SK-N-SH (cell line): ENCODE measurements around the gene GMNN. TPM values are rescaled to one million over a fixed set of nuclear protein-coding genes. Genes with fewer than 3 reads are reported as not detected.

ENCODE experiments used
- CTCF ChIA-PET: fragments of 300-600, 350-600 bp; formaldehyde crosslinking; extraction: SDS; loops from one replicate; lab custom pipeline; 2021; lab: Yijun Ruan, JAX
- POLR2A ChIA-PET: fragments of 350-600 bp; sonication (Branson Sonifier 250); formaldehyde crosslinking; extraction: SDS; loops from one replicate; lab custom pipeline; 2020; ENCODE audit warnings: antibody characterized with exemption, inconsistent platforms; lab: Yijun Ruan, JAX
- DNase-seq: peaks from one replicate; pipeline ENCODE4 v3.0.0; 2012
- H2AFZ ChIP-seq: fragments of 200-600 bp; sonication (generic); 2 replicates; pipeline ENCODE4 v1.8.1; 2016; ENCODE audit warnings: antibody characterized with exemption, mild to moderate bottlenecking, low read depth
- H3F3A ChIP-seq: fragments of 200-600 bp; sonication (generic); replicated peaks from 2 replicates; pipeline ENCODE3; 2016; ENCODE audit warnings: antibody characterized with exemption, mild to moderate bottlenecking; ENCODE audit not compliant: insufficient read depth
- H3K27ac ChIP-seq, 2 experiments: fragments of 200-500 bp in 1 of 2; fragments of 200-600 bp in 1 of 2; sonication (Bioruptor generic) in 1 of 2; sonication (generic), shearing (Covaris generic) in 1 of 2; 2 replicates each; pipeline versions ENCODE4 v1.5.1 to v1.6.1; 2014 to 2016; ENCODE audit warnings: low read depth in 2 of 2, inconsistent platforms in 1 of 2, low read length in 1 of 2, mild to moderate bottlenecking in 1 of 2, mixed read lengths in 1 of 2
- H3K27me3 ChIP-seq: fragments of 200-600 bp; sonication (generic), shearing (Covaris generic); 2 replicates; pipeline ENCODE4 v1.6.1; 2016; ENCODE audit warnings: mixed run types; ENCODE audit not compliant: insufficient read depth
- H3K36me3 ChIP-seq, 2 experiments: fragments of 200-500 bp in 1 of 2; fragments of 200-600 bp in 1 of 2; sonication (Bioruptor generic) in 1 of 2; sonication (generic) in 1 of 2; replicated peaks in 1 of 2; 2 replicates each; pipeline versions ENCODE3 to v1.5.1; 2014 to 2016; ENCODE audit warnings: low read length in 1 of 2, mild to moderate bottlenecking in 1 of 2; ENCODE audit not compliant: insufficient read depth in 2 of 2, control insufficient read depth in 1 of 2
- H3K4me1 ChIP-seq, 2 experiments: fragments of 200-500 bp in 1 of 2; fragments of 200-600 bp in 1 of 2; sonication (Bioruptor generic) in 1 of 2; sonication (generic), shearing (Covaris generic) in 1 of 2; 2 replicates each; pipeline versions ENCODE4 v1.5.1 to v1.6.1; 2014 to 2016; ENCODE audit warnings: low read depth in 1 of 2, low read length in 1 of 2, mixed run types in 1 of 2; ENCODE audit not compliant: insufficient read depth in 2 of 2, control insufficient read depth in 1 of 2
- H3K4me2 ChIP-seq: fragments of 200-600 bp; sonication (generic), shearing (Covaris generic); 2 replicates; pipeline ENCODE4 v1.6.1; 2017; ENCODE audit warnings: mixed run types
- H3K4me3 ChIP-seq, 2 experiments: fragments of 200-500 bp in 1 of 2; fragments of 200-600 bp in 1 of 2; sonication (Bioruptor generic) in 1 of 2; sonication (generic), shearing (Covaris generic) in 1 of 2; 2 replicates each; pipeline versions ENCODE4 v1.5.1 to v1.8.1; 2014 to 2016; ENCODE audit warnings: low read depth in 2 of 2, inconsistent platforms in 1 of 2, low read length in 1 of 2, mild to moderate bottlenecking in 1 of 2, mixed read lengths in 1 of 2, moderate library complexity in 1 of 2
- H3K79me2 ChIP-seq: fragments of 200-600 bp; sonication (generic); 2 replicates; pipeline ENCODE4 v1.8.1; 2017; ENCODE audit warnings: mild to moderate bottlenecking; ENCODE audit not compliant: insufficient read depth
- H3K9ac ChIP-seq: fragments of 200-600 bp; sonication (generic); 2 replicates; pipeline ENCODE4 v1.6.1; 2017; ENCODE audit warnings: mixed run types
- H3K9me2 ChIP-seq: fragments of 200-600 bp; sonication (generic); 2 replicates; pipeline ENCODE4 v1.6.1; 2017; ENCODE audit warnings: mixed run types
- H3K9me3 ChIP-seq: fragments of 200-600 bp; sonication (generic); 2 replicates; pipeline ENCODE4 v1.6.1; 2017; ENCODE audit warnings: mixed run types, mild to moderate bottlenecking, moderate library complexity
- H4K20me1 ChIP-seq: fragments of 200-600 bp; sonication (generic); 2 replicates; pipeline ENCODE4 v1.6.1; 2017; ENCODE audit warnings: mild to moderate bottlenecking, mixed run types; ENCODE audit not compliant: insufficient read depth
- CHD2 ChIP-seq: fragments of 150-350 bp; IDR thresholded peaks from 2 replicates; pipeline ENCODE4 v1.6.1; 2018; ENCODE audit warnings: low read length; ENCODE audit not compliant: partially characterized antibody
- CTCF ChIP-seq: fragments of 200-600 bp; sonication (generic); IDR thresholded peaks from 2 replicates; pipeline ENCODE4 v1.6.1; 2017; ENCODE audit warnings: antibody characterized with exemption, mild to moderate bottlenecking, moderate library complexity
- ELF1 ChIP-seq: IDR thresholded peaks from 2 replicates; pipeline ENCODE4 v1.4.0; 2012
- EP300 ChIP-seq, 2 experiments: IDR thresholded peaks; 2 replicates each; pipeline versions ENCODE4 v1.4.0 to v1.6.1; 2012; ENCODE audit warnings: borderline replicate concordance in 1 of 2, low read depth in 1 of 2, low read length in 1 of 2
- FOXJ3 ChIP-seq: sonication (generic); formaldehyde crosslinking; IDR thresholded peaks from 2 replicates; pipeline ENCODE4 v1.5.1; 2020; ENCODE audit warnings: mild to moderate bottlenecking, missing genetic modification reagents
- GATA2 ChIP-seq: sonication (generic); formaldehyde crosslinking; IDR thresholded peaks from 2 replicates; pipeline ENCODE4 v1.5.0; 2020; ENCODE audit warnings: mild to moderate bottlenecking, missing genetic modification reagents
- MAX ChIP-seq: IDR thresholded peaks from 2 replicates; pipeline ENCODE4 v1.4.0; 2012; ENCODE audit warnings: low read depth
- MEF2A ChIP-seq: IDR thresholded peaks from 2 replicates; pipeline ENCODE4 v1.4.0; 2012; ENCODE audit warnings: low read depth, borderline replicate concordance
- MXI1 ChIP-seq: IDR thresholded peaks from 2 replicates; pipeline ENCODE4 v1.6.1; 2012; ENCODE audit warnings: mild to moderate bottlenecking, low read depth, low read length, improper control_type of control experiment
- NFIC ChIP-seq: IDR thresholded peaks from 2 replicates; pipeline ENCODE4 v1.4.0; 2012; ENCODE audit warnings: borderline replicate concordance
- PBX3 ChIP-seq: IDR thresholded peaks from 2 replicates; pipeline ENCODE4; 2012
- RAD21 ChIP-seq: IDR thresholded peaks from 2 replicates; pipeline ENCODE4 v1.6.1; 2012; ENCODE audit warnings: mild to moderate bottlenecking, low read length
- RCOR1 ChIP-seq: fragments of 150-350 bp; IDR thresholded peaks from 2 replicates; pipeline ENCODE4 v1.6.1; 2017; ENCODE audit warnings: antibody characterized with exemption, low read length
- RFX5 ChIP-seq: IDR thresholded peaks from 2 replicates; pipeline ENCODE4 v1.6.1; 2012; ENCODE audit warnings: mild to moderate bottlenecking, improper control_type of control experiment, low read length
- SIN3A ChIP-seq: IDR thresholded peaks from 2 replicates; pipeline ENCODE4 v1.6.1; 2012; ENCODE audit warnings: low read depth, mild to moderate bottlenecking, low read length, moderate library complexity, borderline replicate concordance
- SMC3 ChIP-seq: IDR thresholded peaks from 2 replicates; pipeline ENCODE4 v1.6.1; 2012; ENCODE audit warnings: low read depth, low read length, improper control_type of control experiment
- TCF12 ChIP-seq: IDR thresholded peaks from 2 replicates; pipeline ENCODE4 v1.4.0; 2012
- TEAD4 ChIP-seq: IDR thresholded peaks from 2 replicates; pipeline ENCODE4 v1.4.0; 2012; ENCODE audit warnings: mild to moderate bottlenecking, borderline replicate concordance; ENCODE audit not compliant: insufficient read depth
- USF1 ChIP-seq: IDR thresholded peaks from 2 replicates; pipeline ENCODE4 v1.4.0; 2012; ENCODE audit warnings: low read depth, borderline replicate concordance
- USF2 ChIP-seq: fragments of 150-350 bp; IDR thresholded peaks from 2 replicates; pipeline ENCODE4 v1.6.1; 2017; ENCODE audit warnings: antibody characterized with exemption, low read length, low read depth, borderline replicate concordance
- YY1 ChIP-seq: IDR thresholded peaks from 2 replicates; pipeline ENCODE4 v1.4.0; 2012; ENCODE audit warnings: low read depth, mild to moderate bottlenecking
- WGBS: methylation state at CpG from one replicate; pipeline ENCODE4 v1.1.6; 2017; ENCODE audit warnings: low lambda C conversion rate; 5-methylcytosine and 5-hydroxymethylcytosine counted together
- polyA plus RNA-seq, 3 experiments: library from polyadenylated mRNA; depleted of rRNA; stranded (reverse); fragments of >200 nt; gene quantifications; 2 replicates each; pipeline ENCODE4 v1.2.3, GENCODE V29; 2012

GMNN gene
- polyA plus RNA-seq, 1 of the 3 experiments (the other 2 are of a cell fraction) = 16.8 TPM

GRCh38 chr6:24822696-24823095 lies 48.0 kb downstream of the GMNN start:
- no peak for DNase-seq
- no peak overlapping the region for H3K4me3 ChIP-seq
- no peak overlapping the region for H3K9ac ChIP-seq
- H2AFZ ChIP-seq = no peak overlapping the region
- H3K4me2 ChIP-seq = no peak overlapping the region
- no peaks in the 10 kb centered on the region for H3K79me2 ChIP-seq
- CTCF ChIA-PET = interaction anchor here (0.6 kb wide), 1 partner anchor 34 kb away, joined by 3 read pairs; no protein-coding TSS in a partner anchor
- no peak overlapping the region for H3K27ac ChIP-seq
- no peaks in the 10 kb centered on the region for H3K9me3 ChIP-seq
- 94% methylated on average over 6 of the region's 6 CpGs for WGBS
- TF ChIP-seq USF2 (no peak), NFIC (no peak), TCF12 (no peak), YY1 (no peak), MEF2A (no peak), RAD21 (no peak), CHD2 (no peak), RFX5 (no peak), ELF1 (no peak), SMC3 (no peak), MXI1 (no peak), CTCF (no peak), FOXJ3 (CRISPR knock-in tag) (no peak)
- TF ChIP-seq, all 33 proteins: peak for 0
- Histone ChIP-seq H3F3A (no peaks in the 10 kb centered on the region), H4K20me1 (no peaks in the 10 kb centered on the region), H3K9me2 (no peaks in the 10 kb centered on the region), H3K36me3 (no peaks in the 10 kb centered on the region), H3K4me1 (peaks cover 0 to 5% of the 10 kb centered on the region in 2 experiments; a peak in 1 of 4 replicates), H3K27me3 (no peaks in the 10 kb centered on the region)
- POLR2A ChIA-PET = no interaction called here

GRCh38 chr6:24823185-24823584 lies 48.4 kb downstream of the GMNN start:
- Histone ChIP-seq H2AFZ (no peak overlapping the region), H3K79me2 (no peaks in the 10 kb centered on the region), H3K4me3 (no peak overlapping the region), H3K9me3 (no peaks in the 10 kb centered on the region), H4K20me1 (no peaks in the 10 kb centered on the region), H3K36me3 (no peaks in the 10 kb centered on the region), H3K27ac (no peak overlapping the region), H3F3A (no peaks in the 10 kb centered on the region), H3K4me2 (no peak overlapping the region), H3K4me1 (peaks cover 0 to 5% of the 10 kb centered on the region in 2 experiments; a peak in 1 of 4 replicates), H3K9me2 (no peaks in the 10 kb centered on the region), H3K9ac (no peak overlapping the region), H3K27me3 (no peaks in the 10 kb centered on the region)
- no peak for DNase-seq
- TF ChIP-seq MXI1 = no peak
- no peak for TF ChIP-seq YY1
- no peak for TF ChIP-seq TEAD4
- TF ChIP-seq GATA2 (CRISPR knock-in tag) = no peak
- no peak for TF ChIP-seq RCOR1
- no peak for TF ChIP-seq RFX5
- no peak for TF ChIP-seq EP300 (IDR thresholded peaks at IDR 0.05; ENCODE audit: borderline replicate concordance in 1 of 2, low read depth in 1 of 2, low read length in 1 of 2)
- TF ChIP-seq CTCF = no peak
- no peak for TF ChIP-seq MAX
- TF ChIP-seq USF1 = no peak
- no peak for TF ChIP-seq SIN3A
- TF ChIP-seq RAD21 = no peak
- no peak for TF ChIP-seq MEF2A
- TF ChIP-seq PBX3 = no peak
- no peak for TF ChIP-seq TCF12
- 83% methylated on average over 2 of the region's 2 CpGs for WGBS
- ChIA-PET CTCF (interaction anchor here (1.2 kb wide), 1 partner anchor 168 kb away, joined by 5 read pairs; no protein-coding TSS in a partner anchor), POLR2A (no interaction called here)
